Dedifferentiated amniotic fluid mesenchymal stem cell (primary cell): ENCODE results near the gene CALN1.

Source experiments
- DNase-seq: peaks from one replicate; pipeline ENCODE4 v3.0.0-alpha.2; 2016; ENCODE audit errors: extremely low spot score

CALN1 gene

DNA sequence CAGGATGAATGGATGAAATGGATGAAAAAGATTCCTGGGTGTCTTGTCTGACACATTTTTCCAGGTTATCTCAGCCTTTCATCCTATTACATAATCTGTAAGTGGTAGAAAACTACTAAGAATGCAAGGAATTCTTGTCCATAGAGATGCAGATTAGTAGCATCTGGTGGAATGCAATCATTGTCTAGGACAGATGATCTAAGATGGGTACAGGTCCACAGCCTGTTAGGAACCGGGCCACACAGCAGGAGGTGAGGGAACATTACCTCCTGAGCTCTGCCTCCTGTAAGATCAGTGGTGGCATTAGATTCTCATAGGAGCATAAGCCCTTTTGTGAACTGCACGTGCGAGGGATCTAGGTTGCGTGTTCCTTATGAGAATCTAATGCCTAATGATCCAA, 225.0 kb downstream of the CALN1 start:
- no peak for DNase-seq

GRCh38 chr7:72183835-72184234, 228.3 kb downstream of the CALN1 start:
- no peak for DNase-seq

DNA sequence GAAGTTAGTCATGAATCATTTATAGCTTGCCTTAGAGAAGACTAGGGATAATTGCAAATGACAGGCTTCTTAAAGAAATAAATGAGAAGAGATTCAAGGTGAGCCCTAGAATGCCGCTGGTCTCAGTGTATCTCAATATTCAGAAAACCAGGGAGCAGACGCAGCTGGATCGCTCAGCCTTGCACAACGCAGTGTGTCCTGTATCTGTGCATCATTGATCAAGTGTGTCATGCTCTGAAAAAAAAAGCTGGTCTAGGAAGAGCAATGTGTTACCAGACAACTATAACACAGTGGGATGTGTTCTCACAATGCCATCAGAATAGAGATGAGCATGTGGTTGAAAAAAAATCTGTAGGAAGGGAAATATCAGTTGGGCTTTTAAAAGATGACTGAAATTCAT, 230.1 kb downstream of the CALN1 start:
- DNase-seq, result no peak

DNA sequence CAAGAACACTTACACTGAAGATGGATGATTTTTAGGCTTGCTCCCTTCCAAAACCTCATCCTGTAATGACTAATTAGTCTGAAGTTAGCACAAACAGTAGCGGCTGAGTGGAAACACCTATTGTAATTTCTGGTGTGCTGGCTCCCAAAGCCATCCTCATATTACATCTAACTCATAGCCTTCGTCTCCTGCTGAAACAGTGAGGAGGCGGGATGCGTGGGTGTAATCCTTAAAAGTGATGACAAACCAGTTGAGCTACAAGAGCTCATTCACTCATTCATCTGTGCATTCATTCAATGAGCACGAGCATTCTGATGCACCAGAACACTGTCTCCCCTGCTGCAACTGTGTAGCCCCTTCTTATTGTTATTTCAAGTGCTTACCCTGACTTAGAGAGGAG, 235.3 kb downstream of the CALN1 start:
- DNase-seq, result no peak

GRCh38 chr7:72170475-72170874, 241.7 kb downstream of the CALN1 start:
- DNase-seq, result no peak

DNA sequence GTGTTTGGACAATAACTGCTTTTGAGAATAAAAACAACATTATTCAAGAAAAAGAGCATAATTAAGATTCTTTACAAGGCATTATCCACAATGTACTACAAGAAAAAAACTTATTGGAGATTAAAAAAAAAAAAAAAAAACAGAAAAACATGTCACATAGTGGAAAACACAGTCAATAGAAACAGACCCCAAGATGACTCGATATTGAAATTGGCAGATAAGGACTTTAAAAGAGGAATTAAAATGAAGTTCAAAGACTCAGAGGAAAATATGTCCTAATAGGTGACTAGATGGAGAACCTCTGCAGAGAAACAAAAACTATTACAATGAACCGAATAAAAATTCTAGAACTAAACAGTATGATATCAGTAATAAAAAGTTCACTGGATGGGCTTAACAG, 248.9 kb downstream of the CALN1 start:
- no peak for DNase-seq

- no peak for DNase-seq
Observed at GRCh38 chr7:72161534-72161933, 250.6 kb downstream of the CALN1 start.

GRCh38 chr7:72159911-72160310, 252.2 kb downstream of the CALN1 start:
- no peak for DNase-seq

- DNase-seq, result no peak
Observed at GRCh38 chr7:72156671-72157070, 255.5 kb downstream of the CALN1 start.

- no peak for DNase-seq
Observed at GRCh38 chr7:72153132-72153512, 259.0 kb downstream of the CALN1 start.

- DNase-seq, result no peak
Observed at GRCh38 chr7:72152161-72153131, 259.7 kb downstream of the CALN1 start.

DNA sequence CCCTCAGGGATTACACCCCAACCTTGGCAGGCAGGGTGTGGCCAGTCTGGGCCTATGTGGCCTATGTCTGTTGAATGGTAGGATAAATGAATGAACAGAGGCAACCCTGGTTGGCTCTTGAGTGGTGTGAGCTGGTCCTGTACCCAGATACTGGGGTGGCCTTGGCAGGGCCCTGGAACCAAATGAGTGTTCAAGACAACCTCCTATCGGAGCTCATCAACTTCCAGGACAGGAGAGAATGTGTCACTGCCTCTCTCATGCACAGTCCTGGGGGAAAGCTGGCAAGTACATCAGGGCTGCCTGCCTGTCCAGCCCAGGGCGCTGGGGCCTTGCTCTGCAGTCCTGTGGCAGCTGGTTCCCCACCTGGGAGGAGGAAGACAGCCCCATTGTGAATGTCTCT, 271.6 kb downstream of the CALN1 start:
- no peak for DNase-seq

GRCh38 chr7:72127136-72127535, 285.0 kb downstream of the CALN1 start:
- DNase-seq, result no peak

GRCh38 chr7:72123913-72124312, 288.2 kb downstream of the CALN1 start:
- no peak for DNase-seq

- no peak for DNase-seq
Observed at GRCh38 chr7:72118366-72118765, 293.8 kb downstream of the CALN1 start.

DNA sequence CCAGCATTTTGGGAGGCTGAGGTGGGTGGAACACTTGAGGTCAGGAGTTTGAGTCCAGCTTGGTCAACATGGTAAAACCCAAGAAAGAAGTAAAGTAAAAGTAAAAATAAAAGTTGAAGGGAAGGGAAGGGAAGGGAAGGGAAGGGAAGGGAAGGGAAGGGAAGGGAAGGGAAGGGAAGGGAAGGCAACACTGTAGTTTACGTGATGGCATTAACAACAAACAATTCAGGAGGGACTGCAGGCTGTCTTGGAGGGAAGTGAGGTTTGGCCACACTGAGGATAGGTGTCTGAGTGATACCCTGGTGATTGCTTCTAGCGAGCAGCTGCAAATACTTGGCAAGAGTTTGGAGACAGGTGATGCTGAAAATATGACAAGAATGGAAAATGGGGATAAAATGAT, 298.0 kb downstream of the CALN1 start:
- no peak for DNase-seq

DNA sequence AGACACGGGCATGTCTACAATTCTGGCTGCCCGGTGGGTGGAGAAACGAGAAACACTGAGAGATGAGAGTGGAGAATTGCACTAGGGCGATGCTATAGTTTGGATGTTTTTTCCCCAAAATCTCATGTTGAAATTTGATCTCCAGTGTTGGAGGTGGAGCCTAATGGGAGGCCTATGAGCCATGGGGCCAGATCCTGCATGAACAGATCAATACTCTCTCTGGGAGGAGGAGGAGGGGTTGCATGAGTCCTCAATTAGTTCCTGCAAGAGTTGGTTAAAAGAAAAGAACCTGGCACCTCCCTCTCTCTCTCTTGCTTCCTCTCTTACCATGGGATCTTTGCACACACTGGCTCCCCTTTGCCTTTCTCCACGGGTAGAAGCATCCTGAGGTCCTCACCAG, 299.1 kb downstream of the CALN1 start:
- no peak for DNase-seq

DNA sequence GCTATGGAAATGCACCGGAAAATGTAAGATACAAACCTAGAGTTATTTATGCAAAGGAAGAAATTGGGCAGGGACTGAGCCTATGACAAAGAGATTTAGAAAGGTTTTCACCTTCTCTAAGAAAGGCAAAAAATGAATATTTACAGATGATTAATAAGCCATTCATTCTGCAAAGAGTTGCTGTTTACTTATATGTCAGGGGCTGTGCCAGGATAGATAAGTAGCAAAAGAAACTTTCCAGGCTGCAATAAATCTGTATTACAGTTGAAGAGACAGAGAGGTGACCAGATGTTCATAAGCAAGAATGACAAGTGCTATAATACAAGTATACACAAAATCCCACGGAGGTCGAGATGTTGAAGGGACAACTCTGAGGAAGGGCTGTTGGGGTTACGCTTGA, 299.6 kb downstream of the CALN1 start:
- DNase-seq, result no peak

- no peak for DNase-seq
Observed at GRCh38 chr7:72111086-72111485, 301.1 kb downstream of the CALN1 start.

DNA sequence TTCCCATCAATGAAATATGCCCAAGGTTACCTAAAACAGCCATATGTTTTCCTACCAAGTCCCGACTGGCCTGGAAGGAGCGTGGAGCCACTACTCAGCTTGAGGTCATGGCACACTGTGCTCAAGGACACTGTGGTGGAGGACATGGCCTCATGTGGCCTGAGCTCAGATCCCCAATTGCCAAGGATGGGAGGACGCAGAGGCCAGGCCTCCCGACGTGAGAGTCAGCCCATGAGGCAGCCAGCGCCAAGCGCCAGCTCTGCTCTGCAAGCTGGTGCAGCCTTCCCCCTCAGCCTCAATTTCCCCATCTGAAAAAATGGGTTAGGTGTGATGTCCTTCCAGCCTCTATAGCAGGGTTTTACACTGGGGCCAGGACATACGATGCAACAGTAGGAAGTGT, 302.6 kb downstream of the CALN1 start:
- DNase-seq, result no peak

GRCh38 chr7:72106405-72106804, 305.7 kb downstream of the CALN1 start:
- DNase-seq, result no peak

- DNase-seq, result no peak
Observed at GRCh38 chr7:72101444-72101843, 310.7 kb downstream of the CALN1 start.

- DNase-seq, result peak; percentile 40
Observed at GRCh38 chr7:72099784-72100183, 312.4 kb downstream of the CALN1 start.
